ENCODE data around the gene HS6ST2.
A peak's percentile ranks its signal among the peaks of the same experiment; 100 is the strongest.

HS6ST2 gene

DNA sequence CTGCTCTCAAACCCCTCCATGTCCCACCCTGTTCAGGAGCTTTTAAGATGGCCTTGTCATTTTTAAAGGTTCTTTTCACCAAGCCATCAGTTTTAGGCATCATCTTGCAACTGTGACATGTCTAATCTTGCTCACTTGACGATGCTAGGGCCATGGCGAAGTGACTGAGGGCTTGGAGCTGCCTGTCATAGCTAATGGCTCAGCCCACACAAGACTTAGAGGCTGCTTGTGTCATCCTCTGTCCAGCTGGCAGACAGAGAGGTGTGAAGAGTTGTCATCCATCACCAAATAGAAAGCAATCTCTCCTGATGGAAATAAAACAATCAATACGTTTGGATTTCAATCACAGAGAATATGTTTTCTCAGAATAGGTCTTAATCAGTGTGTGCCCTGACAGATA, 194.9 kb downstream of the HS6ST2 start:
- Histone ChIP-seq H3K4me2 (ENCODE audit: insufficient read depth, low read length, poor library complexity, severe bottlenecking) (no peak overlapping the region), H3K4ac (ENCODE audit: low read length) (no peak overlapping the region)

DNA sequence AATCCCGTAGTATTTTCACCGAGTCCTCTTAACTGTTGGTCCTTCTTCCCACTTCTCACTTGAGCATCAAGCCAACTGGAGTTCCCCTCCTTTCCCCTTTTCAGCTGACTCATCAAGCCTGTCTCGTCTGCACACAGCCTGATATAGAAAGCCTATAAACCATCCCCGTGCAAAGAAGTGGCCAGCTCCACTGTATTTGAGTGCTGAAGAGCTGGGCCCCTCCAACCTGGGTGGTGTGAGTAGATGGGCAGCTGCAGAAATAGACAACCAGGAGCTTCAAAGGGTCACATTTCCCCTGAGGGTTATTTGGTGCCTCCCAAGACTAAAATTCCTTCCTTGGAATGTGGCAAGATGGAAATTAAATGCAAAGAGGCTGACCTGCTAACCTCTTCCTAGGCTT, 199.7 kb downstream of the HS6ST2 start:
- no peak overlapping the region for H3K18ac ChIP-seq (ENCODE audit: low read length)
- H3K36me3 ChIP-seq (replicated peaks in 1 of 2; ENCODE audit: control insufficient read depth in 2 of 2, insufficient read depth in 2 of 2, low read length in 2 of 2): no peaks in the 10 kb centered on the region
- H3K9ac ChIP-seq (ENCODE audit: low read depth, low read length, poor library complexity): no peak overlapping the region
- H2BK15ac ChIP-seq (ENCODE audit: low read length): no peak overlapping the region
- no peak overlapping the region for H3K4me3 ChIP-seq (ENCODE audit: low read length in 2 of 2)
- no peak overlapping the region for H4K91ac ChIP-seq (ENCODE audit: low read depth, low read length, poor library complexity)
- no peak overlapping the region for H3K4ac ChIP-seq (ENCODE audit: low read length)
- peak overlapping the region; percentile 45 for H2AFZ ChIP-seq (ENCODE audit: low read length)
- peak overlapping the region; percentile 27 for H3K27ac ChIP-seq (replicated peaks; ENCODE audit: low read length)
- no peaks in the 10 kb centered on the region for H3K79me1 ChIP-seq (ENCODE audit: low read depth, low read length)
- H3K4me1 ChIP-seq (ENCODE audit: control insufficient read depth in 2 of 2, insufficient read depth in 1 of 2, low read depth in 1 of 2, low read length in 2 of 2): peaks cover 16 to 18% of the 10 kb centered on the region in 2 donors
- no peaks in the 10 kb centered on the region for H3K9me3 ChIP-seq (replicated peaks in 1 of 2; ENCODE audit: control insufficient read depth in 2 of 2, insufficient read depth in 1 of 2, low read depth in 1 of 2, low read length in 2 of 2)
- no peak overlapping the region for H2BK120ac ChIP-seq (ENCODE audit: low read depth, low read length)
- WGBS, 2 donors (ENCODE audit: extremely low coverage in 2 of 2, insufficient read length in 2 of 2, insufficient replicate concordance in 1 of 2): no CpG with 5 or more reads among the region's 4 CpGs
- no peaks in the 10 kb centered on the region for H3K27me3 ChIP-seq (ENCODE audit: control insufficient read depth in 3 of 3, insufficient read depth in 3 of 3, low read depth in 1 of 3, low read length in 3 of 3)
- no peak overlapping the region for H2BK12ac ChIP-seq (ENCODE audit: low read length)
- no peak overlapping the region for H4K8ac ChIP-seq (ENCODE audit: low read depth, low read length)
- H2BK5ac ChIP-seq (ENCODE audit: low read length): no peak overlapping the region
- no peak overlapping the region for H3K23ac ChIP-seq (ENCODE audit: low read depth, low read length, poor library complexity)
- H2AK5ac ChIP-seq (ENCODE audit: low read depth, low read length): no peak overlapping the region
- no peak for DNase-seq (ENCODE audit: low spot score)
- H3K14ac ChIP-seq (ENCODE audit: low read length): no peak overlapping the region
- peak overlapping the region; percentile 11 for H3K4me2 ChIP-seq (ENCODE audit: insufficient read depth, low read length, poor library complexity, severe bottlenecking)

More for the DNA sequence above, 194.9 kb downstream of the HS6ST2 start:
- no peak overlapping the region for H2BK15ac ChIP-seq (ENCODE audit: low read length)
- H3K14ac ChIP-seq (ENCODE audit: low read length): no peak overlapping the region
- no peak overlapping the region for H2BK120ac ChIP-seq (ENCODE audit: low read depth, low read length)
- no peak overlapping the region for H2BK12ac ChIP-seq (ENCODE audit: low read length)
- H4K91ac ChIP-seq (ENCODE audit: low read depth, low read length, poor library complexity): no peak overlapping the region
- H2AFZ ChIP-seq (ENCODE audit: low read length): no peak overlapping the region
- no peaks in the 10 kb centered on the region for H3K27me3 ChIP-seq (ENCODE audit: control insufficient read depth in 3 of 3, insufficient read depth in 3 of 3, low read depth in 1 of 3, low read length in 3 of 3)
- H3K9me3 ChIP-seq (replicated peaks in 1 of 2; ENCODE audit: control insufficient read depth in 2 of 2, insufficient read depth in 1 of 2, low read depth in 1 of 2, low read length in 2 of 2): no peaks in the 10 kb centered on the region
- no peak overlapping the region for H4K8ac ChIP-seq (ENCODE audit: low read depth, low read length)
- DNase-seq (ENCODE audit: low spot score): no peak
- no peak overlapping the region for H2AK5ac ChIP-seq (ENCODE audit: low read depth, low read length)
- H3K4me1 ChIP-seq (ENCODE audit: control insufficient read depth in 2 of 2, insufficient read depth in 1 of 2, low read depth in 1 of 2, low read length in 2 of 2): peaks cover 10 to 14% of the 10 kb centered on the region in 2 donors
- H3K4me3 ChIP-seq (ENCODE audit: low read length in 2 of 2): no peak overlapping the region
- no CpG with 5 or more reads among the region's 3 CpGs for WGBS, 2 donors (ENCODE audit: extremely low coverage in 2 of 2, insufficient read length in 2 of 2, insufficient replicate concordance in 1 of 2)
- no peak overlapping the region for H3K18ac ChIP-seq (ENCODE audit: low read length)
- no peak overlapping the region for H3K27ac ChIP-seq (replicated peaks; ENCODE audit: low read length)
- no peak overlapping the region for H3K23ac ChIP-seq (ENCODE audit: low read depth, low read length, poor library complexity)
- no peak overlapping the region for H2BK5ac ChIP-seq (ENCODE audit: low read length)
- H3K9ac ChIP-seq (ENCODE audit: low read depth, low read length, poor library complexity): no peak overlapping the region
- H3K79me1 ChIP-seq (ENCODE audit: low read depth, low read length): no peaks in the 10 kb centered on the region
- no peaks in the 10 kb centered on the region for H3K36me3 ChIP-seq (replicated peaks in 1 of 2; ENCODE audit: control insufficient read depth in 2 of 2, insufficient read depth in 2 of 2, low read length in 2 of 2)

DNA sequence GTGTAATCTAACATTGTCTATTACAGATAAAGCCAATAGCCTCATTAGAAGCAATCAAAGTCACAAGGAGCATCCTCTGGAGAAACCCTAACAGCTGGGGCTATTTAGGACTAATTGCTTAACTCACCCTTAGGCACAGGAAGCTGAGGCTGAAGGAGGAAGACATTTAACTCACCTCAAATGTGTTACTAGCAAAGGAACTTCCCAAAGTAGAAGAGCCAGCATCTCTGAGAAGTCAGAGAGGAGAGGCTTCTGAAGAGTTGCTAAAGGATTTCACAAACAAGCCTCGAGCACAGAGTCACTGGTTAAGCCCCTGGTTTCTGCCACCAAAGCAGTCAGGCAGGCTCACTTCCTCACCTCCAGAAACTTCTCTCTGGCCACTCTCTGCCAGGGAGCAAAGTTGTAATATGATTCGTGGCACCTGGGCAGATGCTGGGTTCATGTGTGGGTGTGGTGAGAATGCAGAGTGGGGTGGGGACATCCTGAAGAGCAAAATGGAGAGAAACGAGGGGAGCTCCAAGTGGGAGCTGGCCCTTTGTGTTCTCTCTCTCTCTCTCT, 201.3 kb downstream of the HS6ST2 start:
- Histone ChIP-seq H3K36me3 (replicated peaks in 1 of 2; ENCODE audit: control insufficient read depth in 2 of 2, insufficient read depth in 2 of 2, low read length in 2 of 2) (no peaks in the 10 kb centered on the region), H2BK15ac (ENCODE audit: low read length) (no peak overlapping the region), H3K27me3 (ENCODE audit: control insufficient read depth in 3 of 3, insufficient read depth in 3 of 3, low read depth in 1 of 3, low read length in 3 of 3) (no peaks in the 10 kb centered on the region), H3K79me1 (ENCODE audit: low read depth, low read length) (no peaks in the 10 kb centered on the region), H3K9ac (ENCODE audit: low read depth, low read length, poor library complexity) (no peak overlapping the region), H3K4me3 (ENCODE audit: low read length in 2 of 2) (no peak overlapping the region), H2AFZ (ENCODE audit: low read length) (no peak overlapping the region), H4K91ac (ENCODE audit: low read depth, low read length, poor library complexity) (no peak overlapping the region), H3K27ac (replicated peaks; ENCODE audit: low read length) (no peak overlapping the region), H3K14ac (ENCODE audit: low read length) (no peak overlapping the region), H2BK120ac (ENCODE audit: low read depth, low read length) (no peak overlapping the region), H3K4ac (ENCODE audit: low read length) (no peak overlapping the region), H2BK12ac (ENCODE audit: low read length) (no peak overlapping the region), H4K8ac (ENCODE audit: low read depth, low read length) (no peak overlapping the region), H3K23ac (ENCODE audit: low read depth, low read length, poor library complexity) (no peak overlapping the region), H3K4me2 (ENCODE audit: insufficient read depth, low read length, poor library complexity, severe bottlenecking) (no peak overlapping the region), H3K4me1 (ENCODE audit: control insufficient read depth in 2 of 2, insufficient read depth in 1 of 2, low read depth in 1 of 2, low read length in 2 of 2) (peaks cover 16 to 20% of the 10 kb centered on the region in 2 donors), H3K9me3 (replicated peaks in 1 of 2; ENCODE audit: control insufficient read depth in 2 of 2, insufficient read depth in 1 of 2, low read depth in 1 of 2, low read length in 2 of 2) (no peaks in the 10 kb centered on the region), H2BK5ac (ENCODE audit: low read length) (no peak overlapping the region), H3K18ac (ENCODE audit: low read length) (no peak overlapping the region), H2AK5ac (ENCODE audit: low read depth, low read length) (no peak overlapping the region)
- no peak for DNase-seq (ENCODE audit: low spot score)
- no CpG with 5 or more reads among the region's 3 CpGs for WGBS, 2 donors (ENCODE audit: extremely low coverage in 2 of 2, insufficient read length in 2 of 2, insufficient replicate concordance in 1 of 2)

DNA sequence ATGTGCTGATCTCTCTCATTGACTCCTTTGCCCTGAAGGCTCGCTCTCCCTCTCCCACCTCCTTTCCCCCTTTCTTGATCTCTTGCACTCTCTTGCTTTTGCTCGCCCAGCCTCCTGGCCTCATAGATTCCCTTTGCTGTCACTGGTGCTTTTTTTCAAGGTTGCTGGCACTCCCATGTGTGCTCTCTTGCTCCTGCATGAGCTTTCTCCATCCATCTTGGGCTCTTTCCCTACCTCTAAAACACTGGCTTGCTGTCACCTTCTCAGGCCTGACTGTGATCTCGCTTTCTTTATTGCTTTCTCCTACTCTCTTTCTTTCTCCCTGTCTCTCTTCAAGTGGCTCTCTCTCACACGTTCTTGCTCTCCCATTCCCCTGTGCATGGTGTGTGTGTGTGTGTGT, 202.0 kb downstream of the HS6ST2 start:
- no peak overlapping the region for H3K4ac ChIP-seq (ENCODE audit: low read length)
- no peak overlapping the region for H2AK5ac ChIP-seq (ENCODE audit: low read depth, low read length)
- H2BK120ac ChIP-seq (ENCODE audit: low read depth, low read length): no peak overlapping the region
- no peaks in the 10 kb centered on the region for H3K36me3 ChIP-seq (replicated peaks in 1 of 2; ENCODE audit: control insufficient read depth in 2 of 2, insufficient read depth in 2 of 2, low read length in 2 of 2)
- no peak overlapping the region for H2BK12ac ChIP-seq (ENCODE audit: low read length)
- H3K4me1 ChIP-seq (ENCODE audit: control insufficient read depth in 2 of 2, insufficient read depth in 1 of 2, low read depth in 1 of 2, low read length in 2 of 2): peaks cover 16 to 22% of the 10 kb centered on the region in 2 donors
- H3K27ac ChIP-seq (replicated peaks; ENCODE audit: low read length): no peak overlapping the region
- H2BK5ac ChIP-seq (ENCODE audit: low read length): no peak overlapping the region
- no peak overlapping the region for H3K9ac ChIP-seq (ENCODE audit: low read depth, low read length, poor library complexity)
- H3K14ac ChIP-seq (ENCODE audit: low read length): no peak overlapping the region
- H2BK15ac ChIP-seq (ENCODE audit: low read length): no peak overlapping the region
- no peak overlapping the region for H3K23ac ChIP-seq (ENCODE audit: low read depth, low read length, poor library complexity)
- no CpG with 5 or more reads among the region's 4 CpGs for WGBS, 2 donors (ENCODE audit: extremely low coverage in 2 of 2, insufficient read length in 2 of 2, insufficient replicate concordance in 1 of 2)
- DNase-seq (ENCODE audit: low spot score): no peak
- H3K4me3 ChIP-seq (ENCODE audit: low read length in 2 of 2): no peak overlapping the region
- no peaks in the 10 kb centered on the region for H3K27me3 ChIP-seq (ENCODE audit: control insufficient read depth in 3 of 3, insufficient read depth in 3 of 3, low read depth in 1 of 3, low read length in 3 of 3)
- H3K4me2 ChIP-seq (ENCODE audit: insufficient read depth, low read length, poor library complexity, severe bottlenecking): no peak overlapping the region
- H4K8ac ChIP-seq (ENCODE audit: low read depth, low read length): no peak overlapping the region
- no peaks in the 10 kb centered on the region for H3K9me3 ChIP-seq (replicated peaks in 1 of 2; ENCODE audit: control insufficient read depth in 2 of 2, insufficient read depth in 1 of 2, low read depth in 1 of 2, low read length in 2 of 2)
- no peaks in the 10 kb centered on the region for H3K79me1 ChIP-seq (ENCODE audit: low read depth, low read length)
- no peak overlapping the region for H3K18ac ChIP-seq (ENCODE audit: low read length)
- H4K91ac ChIP-seq (ENCODE audit: low read depth, low read length, poor library complexity): no peak overlapping the region
- no peak overlapping the region for H2AFZ ChIP-seq (ENCODE audit: low read length)

Measured in neuronal stem cell (in vitro differentiated cells).